Activated naive CD4-positive, alpha-beta T cell treated with anti-CD3 and anti-CD28 coated beads, Interleukin-2, amount 50 U/mL, for 72 hours (primary cell): ENCODE results near the gene PIBF1. TPM values are rescaled to one million over a fixed set of nuclear protein-coding genes. Genes with fewer than 3 reads are reported as not detected.
"Not testable (repeated sequence)": the region's sequence is repeated elsewhere in the genome, so short reads cannot be mapped to it uniquely, and the experiment has no call there.

Experiments
- ATAC-seq, 2 donors: fragments of 150-1000 bp; cut with Tn5 transposase; 2 replicates each; pipeline ENCODE4 v1.10.0; 2021; ENCODE audit warnings: mild to moderate bottlenecking in 2 of 2, moderate library complexity in 2 of 2
- DNase-seq, 2 donors: peaks; one replicate each; pipeline ENCODE4 v3.0.0; 2021 to 2022; ENCODE audit warnings: low spot score in 2 of 2
- H3K27ac Mint-ChIP-seq, 2 donors: one replicate each; pipeline ENCODE4 v1.8.0; 2022; ENCODE audit warnings: mild to moderate bottlenecking in 2 of 2, mixed read lengths in 2 of 2
- H3K36me3 Mint-ChIP-seq, 2 donors: one replicate each; pipeline ENCODE4 v1.8.0; 2022; ENCODE audit warnings: mixed read lengths in 2 of 2
- H3K9me3 Mint-ChIP-seq, 2 donors: one replicate each; pipeline ENCODE4 v1.8.0; 2022; ENCODE audit warnings: mixed read lengths in 2 of 2
- total RNA-seq, 2 donors: library from RNA; stranded (reverse); gene quantifications; one replicate each; pipeline ENCODE4 v1.2.3, GENCODE V29; 2022

PIBF1 gene
- total RNA-seq, 2 donors from 2014 or later, result 26.2 to 28.9 TPM

- Mint-ChIP-seq H3K9me3 (no peaks in the 10 kb centered on the region), H3K27ac (no peak overlapping the region), H3K36me3 (peaks cover 0 to 13% of the 10 kb centered on the region in 2 donors)
- DNase-seq (no peak), ATAC-seq (no peak)
Observed at GRCh38 chr13:73018336-73018735, 236.4 kb downstream of the PIBF1 start.

GRCh38 chr13:73025217-73026012, 243.5 kb downstream of the PIBF1 start:
- H3K36me3 Mint-ChIP-seq, result no peaks in the 10 kb centered on the region
- no peaks in the 10 kb centered on the region for H3K9me3 Mint-ChIP-seq
- peak; percentile 82 to 86 for ATAC-seq
- H3K27ac Mint-ChIP-seq, result no peak overlapping the region
- DNase-seq, result no peak

GRCh38 chr13:73034901-73035300, 253.0 kb downstream of the PIBF1 start:
- DNase-seq (no peak), ATAC-seq (no peak)
- H3K9me3 Mint-ChIP-seq, result no peaks in the 10 kb centered on the region
- no peak overlapping the region for H3K27ac Mint-ChIP-seq
- H3K36me3 Mint-ChIP-seq, result no peaks in the 10 kb centered on the region

- ATAC-seq, result no peak
Observed at GRCh38 chr13:73035660-73036059, 253.7 kb downstream of the PIBF1 start.

GRCh38 chr13:73036566-73036965, 254.6 kb downstream of the PIBF1 start:
- Mint-ChIP-seq H3K9me3 (no peaks in the 10 kb centered on the region), H3K36me3 (no peaks in the 10 kb centered on the region), H3K27ac (no peak overlapping the region)
- DNase-seq, result no peak
- ATAC-seq, result no peak

More at GRCh38 chr13:73035660-73036059, 253.7 kb downstream of the PIBF1 start:
- no peaks in the 10 kb centered on the region for H3K9me3 Mint-ChIP-seq
- no peak for DNase-seq
- no peak overlapping the region for H3K27ac Mint-ChIP-seq
- H3K36me3 Mint-ChIP-seq, result no peaks in the 10 kb centered on the region

GRCh38 chr13:73038064-73038463, 256.1 kb downstream of the PIBF1 start:
- Mint-ChIP-seq H3K27ac (no peak overlapping the region), H3K9me3 (no peaks in the 10 kb centered on the region), H3K36me3 (no peaks in the 10 kb centered on the region)
- DNase-seq (no peak), ATAC-seq (no peak)

GRCh38 chr13:73039201-73040108, 257.5 kb downstream of the PIBF1 start:
- Mint-ChIP-seq H3K36me3 (no peaks in the 10 kb centered on the region), H3K9me3 (no peaks in the 10 kb centered on the region), H3K27ac (no peak overlapping the region)
- no peak for ATAC-seq
- DNase-seq, result no peak

GRCh38 chr13:73040484-73040883, 258.6 kb downstream of the PIBF1 start:
- Mint-ChIP-seq H3K36me3 (no peaks in the 10 kb centered on the region), H3K9me3 (no peaks in the 10 kb centered on the region), H3K27ac (no peak overlapping the region)
- no peak for DNase-seq
- ATAC-seq, result no peak

- H3K27ac Mint-ChIP-seq, result no peak overlapping the region
- no peaks in the 10 kb centered on the region for H3K9me3 Mint-ChIP-seq
- H3K36me3 Mint-ChIP-seq, result no peaks in the 10 kb centered on the region
- DNase-seq (no peak), ATAC-seq (no peak)
Observed at GRCh38 chr13:73040968-73041596, 259.1 kb downstream of the PIBF1 start.

GRCh38 chr13:73045031-73045430, 263.1 kb downstream of the PIBF1 start:
- H3K27ac Mint-ChIP-seq, result no peak overlapping the region
- no peak for ATAC-seq
- no peaks in the 10 kb centered on the region for H3K9me3 Mint-ChIP-seq
- H3K36me3 Mint-ChIP-seq, result no peaks in the 10 kb centered on the region
- no peak for DNase-seq

- H3K36me3 Mint-ChIP-seq, ATAC-seq, H3K9me3 Mint-ChIP-seq, H3K27ac Mint-ChIP-seq, DNase-seq: not testable (repeated sequence)
Observed at GRCh38 chr13:73048615-73049014, 266.7 kb downstream of the PIBF1 start.

- Mint-ChIP-seq H3K9me3 (no peaks in the 10 kb centered on the region), H3K27ac (no peak overlapping the region)
Observed at GRCh38 chr13:73054712-73055111, 272.8 kb downstream of the PIBF1 start.

GRCh38 chr13:73055813-73056564, 274.1 kb downstream of the PIBF1 start:
- no peaks in the 10 kb centered on the region for H3K9me3 Mint-ChIP-seq
- H3K27ac Mint-ChIP-seq, result no peak overlapping the region
- no peak for DNase-seq
- ATAC-seq, result no peak
- peaks cover 0 to 3% of the 10 kb centered on the region in 2 donors for H3K36me3 Mint-ChIP-seq

More at GRCh38 chr13:73054712-73055111, 272.8 kb downstream of the PIBF1 start:
- DNase-seq (no peak), ATAC-seq (no peak)
- peaks cover 0 to 7% of the 10 kb centered on the region in 2 donors for H3K36me3 Mint-ChIP-seq

- Mint-ChIP-seq H3K27ac (no peak overlapping the region), H3K36me3 (no peaks in the 10 kb centered on the region), H3K9me3 (no peaks in the 10 kb centered on the region)
- ATAC-seq (no peak), DNase-seq (no peak)
Observed at GRCh38 chr13:73056565-73056962, 274.6 kb downstream of the PIBF1 start.

- H3K27ac Mint-ChIP-seq, result no peak overlapping the region
- H3K36me3 Mint-ChIP-seq, result no peaks in the 10 kb centered on the region
- no peak for ATAC-seq
Observed at GRCh38 chr13:73057284-73058063, 275.5 kb downstream of the PIBF1 start.

GRCh38 chr13:73058064-73058313, 276.1 kb downstream of the PIBF1 start:
- ATAC-seq, result no peak
- no peak overlapping the region for H3K27ac Mint-ChIP-seq
- no peaks in the 10 kb centered on the region for H3K9me3 Mint-ChIP-seq
- no peak for DNase-seq
- H3K36me3 Mint-ChIP-seq, result no peaks in the 10 kb centered on the region

More at GRCh38 chr13:73057284-73058063, 275.5 kb downstream of the PIBF1 start:
- DNase-seq, result no peak
- no peaks in the 10 kb centered on the region for H3K9me3 Mint-ChIP-seq
